ENCODE measurements around the gene ROM1.
"Not testable (repeated sequence)": the region's sequence is repeated elsewhere in the genome, so short reads cannot be mapped to it uniquely, and the experiment has no call there.

The ROM1 gene

GRCh38 chr11:62612366-62613290 lies at the start of gene ROM1, which contains the start of gene EML3:
TSS of gene ROM1 (plus strand) at chr11:62613257. CDS start at chr11:62613282, 25 bp downstream.
TSS of gene EML3 (minus strand) at chr11:62612775. CDS start at chr11:62612457, 318 bp downstream.
- no peak for DNase-seq (ENCODE audit: low read depth)
- H3K4me3 ChIP-seq (ENCODE audit: low read depth, low read length) = peak within 1 kb of the TSS; percentile 78

GRCh38 chr11:62565100-62565802 lies 47.8 kb upstream of the ROM1 start:
- H3K4me3 ChIP-seq (ENCODE audit: low read depth, low read length) = no peak overlapping the region

More at GRCh38 chr11:62612366-62613290, at the start of gene ROM1, which contains the start of gene EML3:
- TF ChIP-seq CTCF (IDR thresholded peaks at IDR 0.05; ENCODE audit: low read depth, low read length, missing control alignments) = peak; percentile 87

GRCh38 chr11:62566247-62566646 lies 46.8 kb upstream of the ROM1 start:
- DNase-seq (ENCODE audit: low read depth) = no peak
- H3K4me3 ChIP-seq (ENCODE audit: low read depth, low read length) = no peak overlapping the region
- no peak for TF ChIP-seq CTCF (IDR thresholded peaks at IDR 0.05; ENCODE audit: low read depth, low read length, missing control alignments)

More at GRCh38 chr11:62565100-62565802, 47.8 kb upstream of the ROM1 start:
- no peak for DNase-seq (ENCODE audit: low read depth)
- no peak for TF ChIP-seq CTCF (IDR thresholded peaks at IDR 0.05; ENCODE audit: low read depth, low read length, missing control alignments)

- no peak for DNase-seq (ENCODE audit: low read depth)
- no peak for TF ChIP-seq CTCF (IDR thresholded peaks at IDR 0.05; ENCODE audit: low read depth, low read length, missing control alignments)
- no peak overlapping the region for H3K4me3 ChIP-seq (ENCODE audit: low read depth, low read length)
Measured at GRCh38 chr11:62567018-62567633, 45.9 kb upstream of the ROM1 start.

GRCh38 chr11:62569611-62570010 lies 43.4 kb upstream of the ROM1 start:
- no peak for TF ChIP-seq CTCF (IDR thresholded peaks at IDR 0.05; ENCODE audit: low read depth, low read length, missing control alignments)
- no peak for DNase-seq (ENCODE audit: low read depth)
- no peak overlapping the region for H3K4me3 ChIP-seq (ENCODE audit: low read depth, low read length)

- not testable (repeated sequence) for H3K4me3 ChIP-seq (ENCODE audit: low read depth, low read length); DNase-seq (ENCODE audit: low read depth)
Measured at GRCh38 chr11:62570903-62571302, 42.2 kb upstream of the ROM1 start.

- not testable (repeated sequence) for H3K4me3 ChIP-seq (ENCODE audit: low read depth, low read length); DNase-seq (ENCODE audit: low read depth)
Measured at GRCh38 chr11:62571493-62571892, 41.6 kb upstream of the ROM1 start.

All from GM12864 (cell line).